B cell (primary cell): ENCODE results near the gene IFRD2. TPM values are rescaled to one million over a fixed set of nuclear protein-coding genes. Genes with fewer than 3 reads are reported as not detected.

Source experiments
- ATAC-seq: fragments of 200-7000 bp; cut with Tn5 transposase; one replicate; pipeline ENCODE4 v1.10.0; 2021; ENCODE audit warnings: low read depth, mild to moderate bottlenecking, moderate number of reproducible peaks, moderate library complexity
- CTCF ChIA-PET: fragments of 350-600 bp; sonication (Branson Sonifier 250); formaldehyde crosslinking; loops from one replicate; lab custom pipeline; 2021; ENCODE audit warnings: antibody characterized with exemption, inconsistent platforms; lab: Charles Lee
- POLR2A ChIA-PET: fragments of 350-600 bp; sonication (Branson Sonifier 250); formaldehyde crosslinking; loops from one replicate; lab custom pipeline; 2021; ENCODE audit warnings: antibody characterized with exemption; lab: Charles Lee
- DNase-seq: peaks from one replicate; pipeline ENCODE4 v3.0.0; 2013
- H2AFZ ChIP-seq: 2 replicates; pipeline ENCODE4 v1.6.1; 2012; ENCODE audit warnings: mild to moderate bottlenecking, low read depth, low read length; ENCODE audit not compliant: insufficient read depth, poor library complexity, severe bottlenecking
- H3K27ac ChIP-seq, 2 donors: 1 replicate in 1 of 2; 2 replicates in 1 of 2; pipeline ENCODE4 v1.5.1; 2012 to 2013; ENCODE audit warnings: low read length in 2 of 2, mild to moderate bottlenecking in 2 of 2, moderate library complexity in 1 of 2
- H3K27me3 ChIP-seq, 4 experiments: fragments of 200-600 bp in 1 of 4; sonication (generic) in 1 of 4; replicated peaks in 1 of 4; 1 replicate in 2 of 4; 2 replicates in 2 of 4; pipeline versions ENCODE4 v1.6.1 to v1.7.0; 2013 to 2016; ENCODE audit warnings: low read length in 3 of 4, mild to moderate bottlenecking in 2 of 4, mixed read lengths in 1 of 4, moderate library complexity in 1 of 4; ENCODE audit not compliant: insufficient read depth in 4 of 4, control insufficient read depth in 3 of 4; ENCODE audit errors: control extremely low read depth in 1 of 4
- H3K36me3 ChIP-seq, 2 experiments: replicated peaks in 1 of 2; 1 replicate in 1 of 2; 2 replicates in 1 of 2; pipeline versions ENCODE4 v1.6.1 to v1.7.1; 2013; ENCODE audit warnings: low read length in 1 of 2; ENCODE audit not compliant: insufficient read depth in 2 of 2, control insufficient read depth in 1 of 2; ENCODE audit errors: control extremely low read depth in 1 of 2, extremely low read depth in 1 of 2
- H3K4me1 ChIP-seq, 2 donors: fragments of 200-600 bp in 1 of 2; sonication (generic) in 1 of 2; 1 replicate in 1 of 2; 2 replicates in 1 of 2; pipeline versions ENCODE4 v1.5.1 to v1.6.1; 2013 to 2017; ENCODE audit warnings: low read length in 2 of 2; ENCODE audit not compliant: control insufficient read depth in 2 of 2, insufficient read depth in 2 of 2
- H3K4me2 ChIP-seq: replicated peaks from 2 replicates; pipeline ENCODE3; 2012; ENCODE audit warnings: mild to moderate bottlenecking, low read depth, low read length; ENCODE audit not compliant: poor library complexity, severe bottlenecking
- H3K4me3 ChIP-seq, 5 experiments: fragments of 200-600 bp in 1 of 5; sonication (generic) in 1 of 5; 1 replicate in 3 of 5; 2 replicates in 2 of 5; pipeline versions ENCODE4 v1.5.1 to v1.7.0; 2011 to 2016; ENCODE audit warnings: low read length in 4 of 5, mild to moderate bottlenecking in 4 of 5, low read depth in 2 of 5, control low read depth in 1 of 5, moderate library complexity in 1 of 5; ENCODE audit not compliant: insufficient read depth in 1 of 5; ENCODE audit errors: control extremely low read depth in 1 of 5, extremely low read depth in 1 of 5
- H3K79me2 ChIP-seq: fragments of 200-600 bp; sonication (generic); one replicate; pipeline ENCODE4 v1.6.0; 2016; ENCODE audit warnings: low read length; ENCODE audit not compliant: control insufficient read depth, insufficient read depth
- H3K9ac ChIP-seq: fragments of 200-600 bp; sonication (generic); 2 replicates; pipeline ENCODE4 v1.6.1; 2017; ENCODE audit warnings: mild to moderate bottlenecking, low read length, moderate library complexity
- H3K9me3 ChIP-seq, 3 donors: one replicate each; pipeline versions ENCODE4 v1.6.1 to v1.7.1; 2013; ENCODE audit warnings: low read length in 2 of 3; ENCODE audit not compliant: control insufficient read depth in 2 of 3, insufficient read depth in 1 of 3; ENCODE audit errors: control extremely low read depth in 1 of 3
- H4K20me1 ChIP-seq: 2 replicates; pipeline ENCODE4 v1.6.0; 2012; ENCODE audit warnings: mild to moderate bottlenecking, low read length; ENCODE audit not compliant: insufficient read depth, control insufficient read depth, poor library complexity, severe bottlenecking
- H3K27ac Mint-ChIP-seq: one replicate; pipeline ENCODE4 v1.8.0; 2021; ENCODE audit warnings: mixed read lengths
- H3K27me3 Mint-ChIP-seq: one replicate; pipeline ENCODE4 v1.8.0; 2021; ENCODE audit warnings: mixed read lengths
- H3K4me1 Mint-ChIP-seq: one replicate; pipeline ENCODE4 v1.8.0; 2021; ENCODE audit warnings: mixed read lengths
- H3K4me3 Mint-ChIP-seq: one replicate; pipeline ENCODE4 v1.8.0; 2021; ENCODE audit warnings: mixed read lengths
- H3K9me3 Mint-ChIP-seq: one replicate; pipeline ENCODE4 v1.8.0; 2022; ENCODE audit warnings: mixed read lengths; ENCODE audit not compliant: insufficient read depth
- CTCF ChIP-seq: fragments of 200-600 bp; IDR thresholded peaks from one replicate; pipeline ENCODE4 v1.8.0; 2022; ENCODE audit warnings: antibody characterized with exemption, mild to moderate bottlenecking
- EZH2 ChIP-seq: IDR thresholded peaks from 2 replicates; pipeline ENCODE4 v1.6.1; 2012; ENCODE audit warnings: borderline replicate concordance, low read depth, mild to moderate bottlenecking, moderate library complexity, low read length; ENCODE audit not compliant: insufficient read depth, poor library complexity, severe bottlenecking
- WGBS: methylation state at CpG from one replicate; pipeline ENCODE4 v1.1.5; 2013; ENCODE audit warnings: missing lambda C conversion rate; ENCODE audit not compliant: insufficient coverage; 5-methylcytosine and 5-hydroxymethylcytosine counted together
- intact Hi-C: fragments of 100-400 bp; cut with micrococcal nuclease; formaldehyde crosslinking; loops from one replicate; pipeline ENCODE4 v1.10.0; 2022
- polyA plus RNA-seq: library from polyadenylated mRNA; depleted of rRNA; stranded (reverse); fragments of >200 nt; gene quantifications from 2 replicates; pipeline ENCODE4 v1.2.3, GENCODE V29; 2012
- total RNA-seq, 2 donors: library from RNA; stranded (reverse); fragments of 120-200 nt in 1 of 2; gene quantifications; 1 replicate in 1 of 2; 2 replicates in 1 of 2; pipeline versions ENCODE4 v1.2.3 to v1.2.4, GENCODE V29; 2013 to 2022

IFRD2 gene
- total and polyA plus RNA-seq, 2 donors (not counting 1 experiment from before 2014, with no cell fraction given) = 63.4 to 80.1 TPM

- peak overlapping the region; percentile 99 for H2AFZ ChIP-seq
- peak overlapping the region; percentile 65 to 95 (median 80) for H3K4me3 ChIP-seq
- under 1% methylated on average over 45 of the region's 45 CpGs for WGBS
- Mint-ChIP-seq H3K27me3 (no peaks in the 10 kb centered on the region), H3K4me3 (peak overlapping the region; percentile 98), H3K9me3 (no peaks in the 10 kb centered on the region), H3K27ac (peak overlapping the region; percentile 92), H3K4me1 (peaks cover 53% of the 10 kb centered on the region)
- peaks cover 0 to 11% of the 10 kb centered on the region in 2 experiments for H3K36me3 ChIP-seq
- no peaks in the 10 kb centered on the region for H3K27me3 ChIP-seq
- intact Hi-C loops = loop anchor here (1.0 to 5.0 kb wide), 6 partner anchors 16 to 126 kb away; partner anchors contain the start of genes GNAI2, HYAL3, IFRD2 and NAA80
- peak overlapping the region; percentile 95 for H3K4me2 ChIP-seq
- DNase-seq (no peak), ATAC-seq (peak; percentile 66)
- peaks cover 0 to 3% (median 0%) of the 10 kb centered on the region in 3 donors for H3K9me3 ChIP-seq
- ChIA-PET POLR2A (interaction anchor here (0.6 to 2.3 kb wide), 6 partner anchors 16 to 1736 kb away, joined by 3 to 24 read pairs (median 6); partner anchors contain the start of genes HYAL3, IFRD2 and NAA80), CTCF (interaction anchor here (0.7 to 1.1 kb wide), 8 partner anchors 16 to 289 kb away, joined by 3 to 9 read pairs (median 3); partner anchors contain the start of genes CYB561D2, HYAL3, IFRD2 and NAA80)
- peaks cover 25 to 62% of the 10 kb centered on the region in 2 donors for H3K4me1 ChIP-seq
- H3K79me2 ChIP-seq = peaks cover 1% of the 10 kb centered on the region
- no peak for TF ChIP-seq EZH2
- H3K27ac ChIP-seq = peak overlapping the region; percentile 27 to 96
- peak overlapping the region; percentile 96 for H3K9ac ChIP-seq
- no peaks in the 10 kb centered on the region for H4K20me1 ChIP-seq
These were observed 28.7 kb upstream of the IFRD2 start for GRCh38 chr3:50320853-50321335.

- Histone ChIP-seq H3K36me3 (peaks cover 0 to 5% of the 10 kb centered on the region in 2 experiments), H3K27ac (no peak overlapping the region), H2AFZ (peak overlapping the region; percentile 99), H3K4me1 (peaks cover 25 to 62% of the 10 kb centered on the region in 2 donors), H3K27me3 (no peaks in the 10 kb centered on the region), H3K9ac (peak overlapping the region; percentile 96), H3K79me2 (no peaks in the 10 kb centered on the region), H4K20me1 (no peaks in the 10 kb centered on the region), H3K4me3 (peak overlapping the region; percentile 65 to 95 (median 80)), H3K9me3 (peaks cover 0 to 3% (median 0%) of the 10 kb centered on the region in 3 donors), H3K4me2 (peak overlapping the region; percentile 95)
- Mint-ChIP-seq H3K4me1 (peaks cover 53% of the 10 kb centered on the region), H3K4me3 (peak overlapping the region; percentile 98), H3K27me3 (no peaks in the 10 kb centered on the region), H3K9me3 (no peaks in the 10 kb centered on the region), H3K27ac (peak overlapping the region; percentile 92)
- intact Hi-C loops = loop anchor here (2.0 to 5.0 kb wide), 3 partner anchors 17 to 125 kb away; partner anchors contain the start of gene GNAI2
- TF ChIP-seq CTCF (no peak), EZH2 (no peak)
- DNase-seq (no peak), ATAC-seq (no peak)
- WGBS = 98% methylated on average over 28 of the region's 29 CpGs
- CTCF ChIA-PET = interaction anchor here (0.7 to 0.8 kb wide), 2 partner anchors 16 to 21 kb away, joined by 3 read pairs; partner anchors contain the start of genes HYAL3 and NAA80
- POLR2A ChIA-PET = interaction anchor here (0.6 to 1.5 kb wide), 2 partner anchors 28 to 1737 kb away, joined by 3 to 4 read pairs; partner anchors contain the start of gene IFRD2
These were observed 27.8 kb upstream of the IFRD2 start for GRCh38 chr3:50319894-50320625.
